GM03348 (cell line): ENCODE results near the gene MED12L.
"Not testable (repeated sequence)": the region's sequence is repeated elsewhere in the genome, so short reads cannot be mapped to it uniquely, and the experiment has no call there.

Experiments
- DNase-seq: peaks from one replicate; pipeline ENCODE4 v3.0.0; 2012; ENCODE audit warnings: low spot score

MED12L gene

GRCh38 chr3:151372063-151372820 lies 286.8 kb downstream of the MED12L start:
- DNase-seq = peak; percentile 6

GRCh38 chr3:151377768-151378385 lies 292.4 kb downstream of the MED12L start:
- DNase-seq = no peak

GRCh38 chr3:151379083-151379734 lies 293.7 kb downstream of the MED12L start:
- no peak for DNase-seq

- no peak for DNase-seq
These were observed 297.2 kb downstream of the MED12L start for GRCh38 chr3:151382671-151383070.

GRCh38 chr3:151383111-151383510 lies 297.6 kb downstream of the MED12L start:
- no peak for DNase-seq

- peak; percentile 12 for DNase-seq
These were observed 298.5 kb downstream of the MED12L start for GRCh38 chr3:151383956-151384355.

- no peak for DNase-seq
These were observed 299.3 kb downstream of the MED12L start, which contains the start of gene P2RY12 for GRCh38 chr3:151384741-151385174. Gene P2RY12 (minus strand): TSS chr3:151384753. CDS start chr3:151338845, 45,908 bp downstream.

GRCh38 chr3:151386056-151386455 lies 300.6 kb downstream of the MED12L start:
- DNase-seq = no peak

GRCh38 chr3:151387432-151387831 lies 302.0 kb downstream of the MED12L start:
- no peak for DNase-seq

GRCh38 chr3:151387842-151388241 lies 302.4 kb downstream of the MED12L start:
- no peak for DNase-seq

GRCh38 chr3:151391720-151392119 lies 306.3 kb downstream of the MED12L start:
- no peak for DNase-seq

- DNase-seq = not testable (repeated sequence)
These were observed 306.7 kb downstream of the MED12L start for GRCh38 chr3:151392191-151392590.

- no peak for DNase-seq
These were observed 307.8 kb downstream of the MED12L start for GRCh38 chr3:151393146-151393830.

GRCh38 chr3:151393941-151394340 lies 308.5 kb downstream of the MED12L start:
- DNase-seq = no peak

GRCh38 chr3:151394611-151395010 lies 309.1 kb downstream of the MED12L start:
- no peak for DNase-seq

GRCh38 chr3:151395806-151396205 lies 310.3 kb downstream of the MED12L start:
- no peak for DNase-seq

GRCh38 chr3:151398895-151399294 lies 313.4 kb downstream of the MED12L start:
- no peak for DNase-seq

GRCh38 chr3:151400341-151400740 lies 314.9 kb downstream of the MED12L start:
- no peak for DNase-seq

GRCh38 chr3:151402349-151402748 lies 316.9 kb downstream of the MED12L start:
- DNase-seq = no peak

GRCh38 chr3:151403246-151403645 lies 317.8 kb downstream of the MED12L start:
- DNase-seq = peak; percentile 81

- DNase-seq = peak; percentile 64
These were observed 318.9 kb downstream of the MED12L start for GRCh38 chr3:151404316-151404715.

GRCh38 chr3:151407928-151408327 lies 322.5 kb downstream of the MED12L start:
- no peak for DNase-seq
